ENCODE data around the gene INPP5K.
"Not testable (repeated sequence)": the region's sequence is repeated elsewhere in the genome, so short reads cannot be mapped to it uniquely, and the experiment has no call there.

Gene INPP5K

DNA sequence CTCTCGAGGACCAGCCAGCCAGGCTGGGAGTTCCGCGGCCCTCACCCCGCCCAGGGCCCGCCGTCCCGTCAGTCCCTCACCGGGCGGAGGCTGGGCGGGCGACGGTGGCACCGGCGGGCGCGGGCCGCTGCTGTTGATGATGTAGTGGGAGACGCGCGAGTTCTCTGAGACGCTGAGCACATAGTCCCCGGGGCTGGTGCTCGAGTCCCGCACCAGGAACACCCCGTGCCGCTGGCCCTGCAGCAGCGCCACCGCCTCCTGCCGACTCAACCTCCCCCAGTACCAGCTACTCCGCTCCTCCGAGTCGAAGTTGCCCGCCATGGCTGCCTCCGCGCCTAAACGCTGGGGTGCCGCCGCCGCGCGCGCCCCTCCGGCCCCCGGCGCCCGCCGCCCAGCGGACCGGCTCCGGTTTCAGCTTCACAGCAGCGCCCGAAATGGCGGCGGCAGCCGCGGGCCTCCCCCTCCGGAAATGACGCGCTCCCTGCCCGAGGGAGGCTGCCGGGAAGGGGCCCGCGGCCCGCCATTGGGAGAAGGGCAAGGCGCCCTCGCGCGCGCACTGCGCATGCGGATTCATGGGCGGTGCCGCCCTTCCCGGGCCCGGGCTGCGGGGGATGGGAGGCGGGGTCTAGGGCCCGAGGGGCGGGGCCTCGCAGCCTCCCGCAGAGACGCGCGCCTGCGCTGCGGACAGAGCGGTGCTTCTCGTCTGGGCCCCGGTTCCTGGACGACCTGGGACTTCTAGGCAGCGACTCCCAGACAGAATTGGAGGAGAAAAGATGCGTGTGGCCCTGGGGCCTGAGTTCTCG, 60.4 kb downstream of the INPP5K start, which contains the start of gene CRK:
Gene CRK (minus strand): TSS at position 436 of the 803 bp plus-strand sequence. CDS start 115 bp downstream, at position 321.
- Histone ChIP-seq H3K27me3 (ENCODE audit: insufficient read depth, low read length) (no peaks in the 10 kb centered on the region), H3K27ac (ENCODE audit: low read depth, low read length) (peak within 1 kb of the TSS; percentile 87), H4K12ac (ENCODE audit: low read depth, low read length) (peak within 1 kb of the TSS; percentile 93), H3K79me1 (ENCODE audit: low read length) (peaks cover 10% of the 10 kb centered on the region), H3K23ac (ENCODE audit: low read length) (no peak within 1 kb of the TSS), H2AK5ac (ENCODE audit: low read length) (peak within 1 kb of the TSS; percentile 93), H3K18ac (ENCODE audit: low read length) (peak within 1 kb of the TSS; percentile 92), H3K4me3 (ENCODE audit: low read depth, low read length) (peak within 1 kb of the TSS; percentile 98), H2BK5ac (ENCODE audit: low read depth, low read length, poor library complexity) (peak within 1 kb of the TSS; percentile 95), H2BK120ac (ENCODE audit: insufficient read depth, low read length, poor library complexity) (peak within 1 kb of the TSS; percentile 75), H3K9me3 (ENCODE audit: insufficient read depth, low read depth, low read length) (peaks cover 2% of the 10 kb centered on the region), H4K91ac (ENCODE audit: low read depth, low read length) (peak within 1 kb of the TSS; percentile 92), H3K36me3 (ENCODE audit: control insufficient read depth in 1 of 2, insufficient read depth in 2 of 2, low read length in 2 of 2) (peaks cover 4 to 5% of the 10 kb centered on the region in 2 experiments), H3K4me1 (ENCODE audit: control insufficient read depth in 1 of 2, insufficient read depth in 2 of 2, low read length in 2 of 2) (peaks cover 9 to 10% of the 10 kb centered on the region in 2 experiments), H3K4me2 (ENCODE audit: low read length) (peak within 1 kb of the TSS; percentile 89), H3K9ac (ENCODE audit: low read length) (peak within 1 kb of the TSS; percentile 89), H4K8ac (ENCODE audit: low read depth, low read length) (peak within 1 kb of the TSS; percentile 93), H3K14ac (ENCODE audit: low read length) (peak within 1 kb of the TSS; percentile 96), H2BK12ac (ENCODE audit: low read length) (peak within 1 kb of the TSS; percentile 19), H3K79me2 (ENCODE audit: control insufficient read depth, insufficient read depth, low read length, poor library complexity) (peaks cover 27% of the 10 kb centered on the region), H3K4ac (ENCODE audit: low read depth, low read length) (peak within 1 kb of the TSS; percentile 96), H2AFZ (ENCODE audit: insufficient read depth, low read length, poor library complexity) (peak within 1 kb of the TSS; percentile 85)
- peak; percentile 97 to 99 for DNase-seq
- no CpG with 5 or more reads among the region's 93 CpGs for WGBS (ENCODE audit: extremely low coverage, insufficient coverage, insufficient read length)

GRCh38 chr17:1455291-1455796, 61.1 kb downstream of the INPP5K start:
- peak overlapping the region; percentile 89 for H3K9ac ChIP-seq (ENCODE audit: low read length)
- H3K79me1 ChIP-seq (ENCODE audit: low read length), result peaks cover 10% of the 10 kb centered on the region
- H4K12ac ChIP-seq (ENCODE audit: low read depth, low read length), result peak overlapping the region; percentile 93
- H3K4me1 ChIP-seq (ENCODE audit: control insufficient read depth in 1 of 2, insufficient read depth in 2 of 2, low read length in 2 of 2), result peaks cover 9 to 10% of the 10 kb centered on the region in 2 experiments
- peak overlapping the region; percentile 85 for H2AFZ ChIP-seq (ENCODE audit: insufficient read depth, low read length, poor library complexity)
- peaks cover 27% of the 10 kb centered on the region for H3K79me2 ChIP-seq (ENCODE audit: control insufficient read depth, insufficient read depth, low read length, poor library complexity)
- H3K36me3 ChIP-seq (ENCODE audit: control insufficient read depth in 1 of 2, insufficient read depth in 2 of 2, low read length in 2 of 2), result peaks cover 4 to 5% of the 10 kb centered on the region in 2 experiments
- H2AK5ac ChIP-seq (ENCODE audit: low read length), result peak overlapping the region; percentile 93
- peak; percentile 70 to 81 for DNase-seq
- peak overlapping the region; percentile 96 for H3K4ac ChIP-seq (ENCODE audit: low read depth, low read length)
- H4K91ac ChIP-seq (ENCODE audit: low read depth, low read length), result peak overlapping the region; percentile 92
- no peak overlapping the region for H3K23ac ChIP-seq (ENCODE audit: low read length)
- peak overlapping the region; percentile 96 for H3K14ac ChIP-seq (ENCODE audit: low read length)
- H3K4me2 ChIP-seq (ENCODE audit: low read length), result peak overlapping the region; percentile 89
- peak overlapping the region; percentile 75 for H2BK120ac ChIP-seq (ENCODE audit: insufficient read depth, low read length, poor library complexity)
- peaks cover 2% of the 10 kb centered on the region for H3K9me3 ChIP-seq (ENCODE audit: insufficient read depth, low read depth, low read length)
- H3K4me3 ChIP-seq (ENCODE audit: low read depth, low read length), result peak overlapping the region; percentile 98
- no CpG with 5 or more reads among the region's 31 CpGs for WGBS (ENCODE audit: extremely low coverage, insufficient coverage, insufficient read length)
- H4K8ac ChIP-seq (ENCODE audit: low read depth, low read length), result peak overlapping the region; percentile 93
- H3K18ac ChIP-seq (ENCODE audit: low read length), result peak overlapping the region; percentile 63
- H3K27ac ChIP-seq (ENCODE audit: low read depth, low read length), result peak overlapping the region; percentile 87
- H2BK5ac ChIP-seq (ENCODE audit: low read depth, low read length, poor library complexity), result peak overlapping the region; percentile 95
- no peaks in the 10 kb centered on the region for H3K27me3 ChIP-seq (ENCODE audit: insufficient read depth, low read length)
- no peak overlapping the region for H2BK12ac ChIP-seq (ENCODE audit: low read length)

GRCh38 chr17:1454541-1454940, 61.9 kb downstream of the INPP5K start:
- H3K9ac ChIP-seq (ENCODE audit: low read length), result peak overlapping the region; percentile 73
- H3K9me3 ChIP-seq (ENCODE audit: insufficient read depth, low read depth, low read length), result peaks cover 2% of the 10 kb centered on the region
- no peak overlapping the region for H3K4me3 ChIP-seq (ENCODE audit: low read depth, low read length)
- H3K14ac ChIP-seq (ENCODE audit: low read length), result no peak overlapping the region
- no peak overlapping the region for H2AK5ac ChIP-seq (ENCODE audit: low read length)
- no peak overlapping the region for H4K12ac ChIP-seq (ENCODE audit: low read depth, low read length)
- peaks cover 29% of the 10 kb centered on the region for H3K79me2 ChIP-seq (ENCODE audit: control insufficient read depth, insufficient read depth, low read length, poor library complexity)
- DNase-seq, result no peak
- H3K27me3 ChIP-seq (ENCODE audit: insufficient read depth, low read length), result no peaks in the 10 kb centered on the region
- peaks cover 10% of the 10 kb centered on the region for H3K79me1 ChIP-seq (ENCODE audit: low read length)
- H3K36me3 ChIP-seq (ENCODE audit: control insufficient read depth in 1 of 2, insufficient read depth in 2 of 2, low read length in 2 of 2), result peaks cover 5 to 6% of the 10 kb centered on the region in 2 experiments
- H2BK5ac ChIP-seq (ENCODE audit: low read depth, low read length, poor library complexity), result no peak overlapping the region
- H3K4ac ChIP-seq (ENCODE audit: low read depth, low read length), result peak overlapping the region; percentile 99
- H2BK12ac ChIP-seq (ENCODE audit: low read length), result no peak overlapping the region
- H3K18ac ChIP-seq (ENCODE audit: low read length), result no peak overlapping the region
- no peak overlapping the region for H4K91ac ChIP-seq (ENCODE audit: low read depth, low read length)
- H3K23ac ChIP-seq (ENCODE audit: low read length), result no peak overlapping the region
- H2BK120ac ChIP-seq (ENCODE audit: insufficient read depth, low read length, poor library complexity), result no peak overlapping the region
- WGBS (ENCODE audit: extremely low coverage, insufficient coverage, insufficient read length), result no CpG with 5 or more reads among the region's 9 CpGs
- H3K4me1 ChIP-seq (ENCODE audit: control insufficient read depth in 1 of 2, insufficient read depth in 2 of 2, low read length in 2 of 2), result peaks cover 9 to 12% of the 10 kb centered on the region in 2 experiments
- H3K4me2 ChIP-seq (ENCODE audit: low read length), result peak overlapping the region; percentile 89
- H4K8ac ChIP-seq (ENCODE audit: low read depth, low read length), result no peak overlapping the region
- H3K27ac ChIP-seq (ENCODE audit: low read depth, low read length), result no peak overlapping the region
- H2AFZ ChIP-seq (ENCODE audit: insufficient read depth, low read length, poor library complexity), result no peak overlapping the region

DNA sequence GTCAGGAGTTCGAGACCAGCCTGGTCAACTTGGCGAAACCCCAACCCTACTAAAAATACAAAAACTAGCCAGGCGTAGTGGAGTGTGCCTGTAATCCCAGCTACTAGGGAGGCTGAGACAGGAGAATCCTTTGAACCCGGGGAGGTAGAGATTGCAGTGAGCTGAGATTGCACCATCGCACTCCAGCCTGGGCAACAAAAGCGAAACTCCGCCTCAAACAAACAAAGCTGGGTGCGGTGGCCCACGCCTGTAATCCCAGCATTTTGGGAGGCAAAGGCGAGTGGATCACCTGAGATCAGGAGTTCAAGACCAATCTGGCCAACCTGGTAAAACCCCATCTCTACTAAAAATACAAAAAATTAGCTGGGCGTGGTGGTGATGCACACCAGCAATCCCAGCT, 62.7 kb downstream of the INPP5K start:
- peaks cover 35% of the 10 kb centered on the region for H3K79me2 ChIP-seq (ENCODE audit: control insufficient read depth, insufficient read depth, low read length, poor library complexity)
- H3K4me2 ChIP-seq (ENCODE audit: low read length); H3K23ac ChIP-seq (ENCODE audit: low read length); H2BK12ac ChIP-seq (ENCODE audit: low read length); H4K8ac ChIP-seq (ENCODE audit: low read depth, low read length); H2BK120ac ChIP-seq (ENCODE audit: insufficient read depth, low read length, poor library complexity); H3K9me3 ChIP-seq (ENCODE audit: insufficient read depth, low read depth, low read length); H3K18ac ChIP-seq (ENCODE audit: low read length); H3K9ac ChIP-seq (ENCODE audit: low read length); H3K4me3 ChIP-seq (ENCODE audit: low read depth, low read length); H2AFZ ChIP-seq (ENCODE audit: insufficient read depth, low read length, poor library complexity); H4K12ac ChIP-seq (ENCODE audit: low read depth, low read length); H2BK5ac ChIP-seq (ENCODE audit: low read depth, low read length, poor library complexity); H3K27ac ChIP-seq (ENCODE audit: low read depth, low read length); H4K91ac ChIP-seq (ENCODE audit: low read depth, low read length); H3K27me3 ChIP-seq (ENCODE audit: insufficient read depth, low read length); H2AK5ac ChIP-seq (ENCODE audit: low read length); DNase-seq; H3K14ac ChIP-seq (ENCODE audit: low read length): not testable (repeated sequence)
- no CpG with 5 or more reads among the region's 11 CpGs for WGBS (ENCODE audit: extremely low coverage, insufficient coverage, insufficient read length)
- H3K4ac ChIP-seq (ENCODE audit: low read depth, low read length), result peak overlapping the region; percentile 89
- H3K79me1 ChIP-seq (ENCODE audit: low read length), result peaks cover 10% of the 10 kb centered on the region
- peaks cover 9 to 12% of the 10 kb centered on the region in 2 experiments for H3K4me1 ChIP-seq (ENCODE audit: control insufficient read depth in 1 of 2, insufficient read depth in 2 of 2, low read length in 2 of 2)
- peaks cover 8 to 12% of the 10 kb centered on the region in 2 experiments for H3K36me3 ChIP-seq (ENCODE audit: control insufficient read depth in 1 of 2, insufficient read depth in 2 of 2, low read length in 2 of 2)

Measured in trophoblast cell (in vitro differentiated cells and primary cell).